ENCODE data around the gene ADAM23.

DNA sequence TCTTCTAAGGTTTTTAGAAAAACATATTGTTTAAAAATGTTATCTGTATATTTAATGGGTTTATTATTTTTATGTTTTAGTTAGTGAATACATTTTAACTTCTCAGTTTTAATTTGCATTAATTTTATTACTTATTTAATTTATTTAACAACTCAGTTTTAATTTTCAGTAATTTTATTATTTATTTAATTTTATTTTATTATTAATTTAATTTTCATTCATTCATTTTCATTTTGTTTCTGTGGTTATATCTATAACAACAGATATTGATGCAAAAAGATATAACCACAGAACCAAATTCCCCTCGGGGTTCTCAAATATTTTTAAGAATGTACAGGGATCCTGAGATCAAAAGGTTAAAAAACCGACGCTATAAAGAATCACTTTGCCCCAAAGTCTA lies 221.9 kb downstream of the ADAM23 start:
- TF ChIP-seq, protein P1, sequence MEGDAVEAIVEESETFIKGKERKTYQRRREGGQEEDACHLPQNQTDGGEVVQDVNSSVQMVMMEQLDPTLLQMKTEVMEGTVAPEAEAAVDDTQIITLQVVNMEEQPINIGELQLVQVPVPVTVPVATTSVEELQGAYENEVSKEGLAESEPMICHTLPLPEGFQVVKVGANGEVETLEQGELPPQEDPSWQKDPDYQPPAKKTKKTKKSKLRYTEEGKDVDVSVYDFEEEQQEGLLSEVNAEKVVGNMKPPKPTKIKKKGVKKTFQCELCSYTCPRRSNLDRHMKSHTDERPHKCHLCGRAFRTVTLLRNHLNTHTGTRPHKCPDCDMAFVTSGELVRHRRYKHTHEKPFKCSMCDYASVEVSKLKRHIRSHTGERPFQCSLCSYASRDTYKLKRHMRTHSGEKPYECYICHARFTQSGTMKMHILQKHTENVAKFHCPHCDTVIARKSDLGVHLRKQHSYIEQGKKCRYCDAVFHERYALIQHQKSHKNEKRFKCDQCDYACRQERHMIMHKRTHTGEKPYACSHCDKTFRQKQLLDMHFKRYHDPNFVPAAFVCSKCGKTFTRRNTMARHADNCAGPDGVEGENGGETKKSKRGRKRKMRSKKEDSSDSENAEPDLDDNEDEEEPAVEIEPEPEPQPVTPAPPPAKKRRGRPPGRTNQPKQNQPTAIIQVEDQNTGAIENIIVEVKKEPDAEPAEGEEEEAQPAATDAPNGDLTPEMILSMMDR (IDR thresholded peaks at IDR 0.05): no peak
- TF ChIP-seq NR2C2 (CRISPR knock-in tag; IDR thresholded peaks at IDR 0.05) (no peak), NR3C1 (CRISPR knock-in tag; conservative IDR thresholded peaks at IDR 0.05; ENCODE audit: low read depth) (no peak), MAX (CRISPR knock-in tag; IDR thresholded peaks at IDR 0.05) (no peak)

Measured in WTC11 (cell line).